IPS-18c (cell line): Measurements from ENCODE around the gene ABI3BP.
"Not testable (repeated sequence)": the region's sequence is repeated elsewhere in the genome, so short reads cannot be mapped to it uniquely, and the experiment has no call there.

Experiments
- H3K4me3 ChIP-seq: 2 replicates; pipeline ENCODE4 v1.7.0; 2013; ENCODE audit warnings: low read depth, mild to moderate bottlenecking, low read length, moderate library complexity; ENCODE audit not compliant: insufficient read depth
- H3K9me3 ChIP-seq: one replicate; pipeline ENCODE4 v1.6.1; 2013; ENCODE audit warnings: mild to moderate bottlenecking, low read length, moderate library complexity; ENCODE audit not compliant: control insufficient read depth, insufficient read depth

Gene ABI3BP

DNA sequence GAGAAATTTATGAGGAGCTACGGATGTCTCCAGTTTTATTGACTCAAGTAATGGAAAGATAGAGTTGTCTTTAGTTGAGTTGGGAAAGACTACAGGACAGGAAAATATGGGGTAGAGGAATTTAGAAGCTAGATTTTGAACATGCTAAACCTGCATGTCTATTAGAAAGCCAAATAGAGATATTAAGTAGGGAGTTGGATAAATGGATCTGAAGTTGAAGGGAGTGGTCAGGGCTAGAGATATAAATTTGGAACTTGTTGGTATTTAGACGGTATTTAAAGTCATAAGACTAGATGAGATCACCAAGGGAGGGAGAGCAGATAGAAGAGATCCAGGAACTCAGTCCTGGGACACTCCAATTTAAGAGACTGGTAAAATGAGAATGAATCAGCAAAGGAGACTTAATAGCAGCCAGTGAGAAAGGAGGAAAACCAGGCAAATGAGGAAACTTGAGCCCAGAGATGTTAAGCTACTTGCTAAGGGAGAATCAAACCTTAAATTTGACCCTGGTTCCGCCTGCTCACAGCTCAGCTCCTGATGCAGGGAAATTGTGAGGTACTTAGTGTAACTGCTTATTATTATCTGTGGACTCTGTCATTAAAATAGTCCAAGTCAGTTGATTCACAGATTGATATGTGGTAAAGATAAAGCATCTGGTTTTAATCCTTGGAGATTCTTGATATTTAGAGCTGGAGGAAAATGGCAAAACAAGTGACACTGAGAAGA lies 35.8 kb downstream of the ABI3BP start:
- Histone ChIP-seq H3K4me3 (no peak overlapping the region), H3K9me3 (no peaks in the 10 kb centered on the region)

DNA sequence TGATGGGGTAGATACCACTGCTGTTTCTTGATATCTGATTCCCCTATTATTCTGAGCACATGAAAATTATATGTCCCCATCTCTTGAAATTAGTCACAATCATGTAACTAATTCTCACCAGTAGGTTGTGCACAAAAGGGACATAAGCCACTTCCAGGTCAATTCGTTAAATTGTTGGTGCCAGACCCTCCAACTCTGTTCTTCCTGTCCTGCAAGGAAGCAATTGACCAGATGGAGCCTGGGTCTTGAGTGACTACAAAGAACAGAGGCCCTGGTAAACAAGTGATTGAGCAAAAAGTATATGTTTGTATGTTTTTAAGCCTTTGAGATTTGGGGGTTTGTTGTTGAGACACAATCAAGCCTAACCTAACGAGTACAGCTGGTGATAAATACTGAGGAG lies 36.9 kb downstream of the ABI3BP start:
- H3K4me3 ChIP-seq: no peak overlapping the region
- no peaks in the 10 kb centered on the region for H3K9me3 ChIP-seq

DNA sequence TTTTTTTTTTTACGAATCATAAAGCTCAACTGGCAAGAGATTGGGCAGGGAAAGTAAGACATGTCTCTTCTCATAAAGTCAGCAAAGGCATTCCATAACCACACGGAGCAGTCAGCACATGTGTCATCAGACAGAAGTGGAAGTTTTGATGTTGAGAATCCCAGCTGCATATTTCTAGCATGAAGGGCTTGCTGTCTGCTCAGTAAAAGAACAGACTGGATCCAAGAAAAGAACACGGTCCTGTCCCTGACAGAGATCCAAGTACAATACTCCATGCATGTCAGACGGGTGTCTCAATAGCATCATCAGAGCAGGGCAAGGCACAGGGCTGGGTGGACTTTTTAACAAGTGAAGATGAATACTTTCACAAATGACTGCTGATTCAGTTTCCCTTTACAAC lies 38.2 kb downstream of the ABI3BP start:
- Histone ChIP-seq H3K4me3 (no peak overlapping the region), H3K9me3 (no peaks in the 10 kb centered on the region)

DNA sequence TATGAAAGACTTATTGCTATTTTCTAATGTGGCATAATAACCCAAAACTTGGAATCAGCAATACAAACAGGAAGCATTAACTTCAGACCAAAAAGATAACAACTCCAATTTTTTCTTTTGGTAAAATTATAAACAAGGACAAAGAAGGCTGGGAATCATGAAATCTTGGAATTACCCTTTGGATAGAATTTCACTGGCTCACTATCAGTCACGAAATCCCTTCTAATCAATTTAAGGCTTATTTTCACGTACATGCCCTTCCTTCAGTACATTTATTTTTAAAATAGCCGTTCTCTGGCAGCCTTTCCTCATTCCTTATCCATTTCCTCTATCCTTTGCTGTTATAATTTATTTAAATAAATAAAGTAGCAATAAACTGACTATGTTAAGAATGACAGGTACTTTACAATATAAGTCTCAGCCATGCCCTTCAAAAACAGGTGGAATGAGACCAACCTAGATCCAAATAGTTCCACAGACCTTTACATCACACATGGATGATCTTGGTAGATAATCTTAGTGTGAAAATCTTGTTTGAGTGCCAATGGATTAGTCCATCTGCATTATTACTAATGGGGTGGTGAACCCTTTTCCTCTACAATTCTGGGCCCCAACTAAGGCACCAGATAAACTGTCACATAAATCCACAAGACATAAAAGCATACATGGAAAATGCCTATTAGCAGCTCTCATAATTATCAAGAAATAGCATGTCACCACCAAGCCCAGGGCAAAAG lies 38.9 kb downstream of the ABI3BP start:
- H3K4me3 ChIP-seq: no peak overlapping the region
- H3K9me3 ChIP-seq: no peaks in the 10 kb centered on the region

DNA sequence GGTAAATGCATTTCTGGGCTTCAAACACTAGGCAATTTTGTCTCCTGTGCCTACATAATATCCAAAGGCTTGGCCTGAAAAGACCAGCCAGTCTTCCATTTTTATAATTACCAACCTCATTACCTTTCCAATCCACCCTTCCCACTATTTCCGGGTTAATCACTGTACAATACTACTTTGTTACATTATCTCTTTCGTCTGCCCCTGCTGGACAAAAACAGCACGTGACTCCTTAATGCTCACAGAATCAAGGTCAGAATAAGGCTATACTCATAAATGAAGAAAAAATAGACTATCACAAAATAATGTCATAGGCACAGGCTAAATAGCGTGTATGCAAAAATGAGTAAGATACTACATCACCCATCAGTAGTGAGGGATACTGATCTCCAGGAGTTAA lies 40.1 kb downstream of the ABI3BP start:
- Histone ChIP-seq H3K9me3 (no peaks in the 10 kb centered on the region), H3K4me3 (no peak overlapping the region)

DNA sequence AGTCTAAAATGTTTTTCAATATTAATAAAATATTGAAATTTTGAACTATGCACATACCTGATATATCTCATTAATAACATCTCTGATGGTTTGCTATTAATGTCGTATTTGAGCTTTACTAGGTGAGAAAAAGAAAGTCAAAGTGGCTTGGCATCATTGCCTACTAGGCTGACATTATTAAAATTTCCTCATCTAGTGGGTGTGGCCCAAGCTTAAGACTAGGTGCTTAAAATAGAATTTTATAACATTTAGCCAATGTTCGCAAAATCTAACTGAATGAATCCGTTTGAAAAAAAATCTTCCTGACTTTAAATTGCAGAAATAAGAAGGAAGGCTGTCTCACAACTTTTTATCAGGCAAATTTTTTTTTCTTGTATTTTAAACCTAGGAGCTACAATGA lies 46.1 kb downstream of the ABI3BP start:
- H3K9me3 ChIP-seq: no peaks in the 10 kb centered on the region
- no peak overlapping the region for H3K4me3 ChIP-seq

DNA sequence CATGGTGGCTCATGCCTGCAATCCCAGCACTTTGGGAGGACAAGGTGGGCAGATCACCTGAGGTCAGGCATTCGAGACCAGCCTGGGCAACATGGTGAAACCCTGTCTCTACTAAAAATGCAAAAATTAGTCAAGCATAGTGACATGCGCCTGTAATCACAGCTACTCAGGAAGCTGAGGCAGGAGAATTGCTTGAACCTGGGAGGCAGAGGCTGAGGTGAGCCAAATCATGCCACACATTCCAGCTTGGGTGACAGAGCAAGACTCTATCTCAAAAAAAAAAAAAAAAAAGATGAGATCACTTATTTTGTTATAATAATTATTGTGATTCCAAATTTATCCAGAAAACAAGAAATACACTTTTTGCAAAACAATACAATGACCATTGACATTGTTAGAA lies 47.1 kb downstream of the ABI3BP start:
- H3K4me3 ChIP-seq, H3K9me3 ChIP-seq: not testable (repeated sequence)

DNA sequence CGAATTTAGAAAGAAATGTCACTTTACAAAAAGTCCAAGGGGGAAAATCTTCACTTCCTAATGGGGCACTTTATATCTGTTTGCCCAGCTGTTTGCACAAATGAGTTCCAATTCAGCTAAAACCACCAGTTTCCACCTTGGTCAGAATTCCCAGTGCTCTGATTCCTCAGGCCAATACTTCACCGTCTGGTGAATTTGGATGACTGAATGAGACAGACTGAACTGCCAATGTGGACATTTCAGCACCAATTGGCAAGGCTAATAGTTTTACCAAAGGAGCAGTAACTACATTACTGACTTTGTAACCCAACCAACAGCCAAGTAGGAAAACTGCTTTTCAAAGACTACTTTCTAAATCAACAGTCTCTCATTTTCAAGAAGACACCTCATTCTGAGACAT lies 51.8 kb downstream of the ABI3BP start:
- Histone ChIP-seq H3K4me3 (no peak overlapping the region), H3K9me3 (no peaks in the 10 kb centered on the region)

DNA sequence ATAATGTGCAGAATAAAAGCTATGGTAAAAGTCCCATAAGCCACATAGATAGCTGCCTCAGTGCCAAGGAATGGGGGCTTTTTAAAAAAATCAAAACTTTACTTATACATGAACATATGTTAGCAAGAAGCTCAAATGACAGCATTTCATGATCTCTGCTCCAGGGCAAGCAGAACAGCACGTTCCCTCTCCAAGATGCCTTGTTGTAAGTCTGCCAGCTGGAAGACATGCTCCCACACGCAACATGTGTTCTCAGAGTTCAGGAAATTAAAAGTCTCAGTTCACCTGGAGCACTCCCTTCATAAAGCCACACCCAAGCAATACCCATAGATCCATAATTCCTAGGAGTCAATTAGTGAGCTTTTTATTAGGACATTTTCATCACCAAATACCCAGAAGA lies 52.2 kb downstream of the ABI3BP start:
- Histone ChIP-seq H3K9me3 (no peaks in the 10 kb centered on the region), H3K4me3 (no peak overlapping the region)

DNA sequence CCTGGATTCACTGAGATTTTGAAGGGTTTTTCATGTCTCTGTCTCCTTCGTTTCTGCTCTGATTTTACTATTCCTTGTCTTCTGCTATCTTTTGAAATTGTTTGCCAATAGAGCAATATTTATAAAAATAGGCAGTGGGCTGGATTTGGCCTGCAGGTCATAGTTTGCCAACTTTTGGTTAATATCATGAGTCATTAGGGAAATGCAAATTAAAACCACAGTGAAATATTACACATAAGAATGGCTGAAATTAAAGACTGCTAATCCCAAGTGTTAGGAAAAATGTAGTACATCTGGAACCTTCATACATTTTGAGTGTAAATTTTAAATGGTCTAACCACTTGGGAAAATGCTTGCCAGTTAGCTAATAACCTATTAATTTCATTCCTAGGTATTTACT lies 56.3 kb downstream of the ABI3BP start:
- Histone ChIP-seq H3K4me3 (no peak overlapping the region), H3K9me3 (no peaks in the 10 kb centered on the region)

DNA sequence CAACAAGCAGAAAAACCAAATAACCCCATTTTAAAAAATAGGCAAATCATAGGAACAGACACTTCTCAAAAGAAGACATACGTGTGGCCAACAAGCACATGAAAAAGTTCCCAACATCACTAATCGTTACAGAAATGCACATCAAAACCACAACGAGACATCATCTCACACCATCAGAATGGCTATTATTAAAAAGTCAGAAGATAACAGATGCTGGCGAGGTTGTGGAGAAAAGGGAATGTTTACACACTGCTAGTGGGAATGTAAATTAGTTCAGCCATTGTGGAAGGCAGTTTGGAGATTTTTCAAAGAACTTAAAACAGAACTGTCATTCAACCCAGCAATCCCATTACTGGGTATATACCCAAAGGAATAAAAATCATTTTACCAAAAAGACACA lies 60.7 kb downstream of the ABI3BP start:
- H3K4me3 ChIP-seq: no peak overlapping the region
- H3K9me3 ChIP-seq: no peaks in the 10 kb centered on the region

DNA sequence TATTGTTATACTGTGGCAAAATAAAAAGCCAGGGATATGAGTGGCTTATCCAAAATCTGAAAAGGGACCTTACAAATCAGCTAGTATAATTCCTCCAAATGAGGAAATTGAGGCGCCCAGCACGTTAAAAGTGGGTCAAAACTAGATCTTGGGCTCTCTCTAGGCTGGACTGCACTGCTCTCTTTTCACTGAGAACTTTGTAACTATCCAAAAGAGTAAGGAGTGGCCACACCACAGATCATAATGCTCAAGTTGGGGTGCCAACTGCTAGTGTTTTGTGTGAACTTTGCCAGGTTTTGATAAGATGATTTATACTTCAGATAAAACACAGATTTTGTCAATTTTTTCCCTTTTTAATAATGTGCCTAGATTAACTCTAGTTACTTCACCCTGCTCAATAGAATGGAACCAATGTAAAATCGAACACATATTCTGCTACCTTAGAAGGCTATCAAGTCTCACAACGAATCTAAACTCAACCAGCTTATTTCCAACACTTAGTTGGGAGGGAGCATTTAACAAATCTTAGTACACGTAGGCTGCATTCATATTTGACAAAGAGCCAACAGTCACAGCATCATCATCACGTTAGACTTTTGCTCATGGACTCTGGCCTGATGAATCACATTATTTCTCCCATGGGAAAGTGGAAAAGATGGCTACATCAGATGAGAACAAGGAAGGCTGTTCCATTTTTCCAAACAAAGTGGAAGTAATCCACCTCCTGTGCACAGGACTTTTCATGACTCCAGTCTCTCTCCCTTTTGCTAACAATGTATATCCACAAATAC lies 64.4 kb downstream of the ABI3BP start:
- no peaks in the 10 kb centered on the region for H3K9me3 ChIP-seq
- no peak overlapping the region for H3K4me3 ChIP-seq

DNA sequence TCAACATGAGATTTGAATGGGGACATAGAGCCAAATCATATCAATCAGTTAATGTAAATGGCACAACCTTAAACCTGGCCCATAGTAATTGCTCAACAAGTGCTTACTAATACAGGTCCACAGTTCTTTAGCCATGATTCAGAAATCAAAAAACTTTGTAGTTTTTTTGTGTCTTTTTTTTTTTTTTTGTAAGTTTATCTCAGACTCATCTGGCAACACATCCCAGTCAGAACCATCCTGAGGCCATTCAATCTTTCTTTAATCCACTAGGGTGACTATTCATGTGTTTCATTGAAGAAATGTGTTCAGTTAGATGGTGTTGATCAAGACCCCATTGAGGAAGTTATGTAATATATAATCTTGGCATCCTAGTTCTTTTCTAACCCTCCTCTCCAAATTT lies 65.4 kb downstream of the ABI3BP start:
- Histone ChIP-seq H3K4me3 (no peak overlapping the region), H3K9me3 (no peaks in the 10 kb centered on the region)

DNA sequence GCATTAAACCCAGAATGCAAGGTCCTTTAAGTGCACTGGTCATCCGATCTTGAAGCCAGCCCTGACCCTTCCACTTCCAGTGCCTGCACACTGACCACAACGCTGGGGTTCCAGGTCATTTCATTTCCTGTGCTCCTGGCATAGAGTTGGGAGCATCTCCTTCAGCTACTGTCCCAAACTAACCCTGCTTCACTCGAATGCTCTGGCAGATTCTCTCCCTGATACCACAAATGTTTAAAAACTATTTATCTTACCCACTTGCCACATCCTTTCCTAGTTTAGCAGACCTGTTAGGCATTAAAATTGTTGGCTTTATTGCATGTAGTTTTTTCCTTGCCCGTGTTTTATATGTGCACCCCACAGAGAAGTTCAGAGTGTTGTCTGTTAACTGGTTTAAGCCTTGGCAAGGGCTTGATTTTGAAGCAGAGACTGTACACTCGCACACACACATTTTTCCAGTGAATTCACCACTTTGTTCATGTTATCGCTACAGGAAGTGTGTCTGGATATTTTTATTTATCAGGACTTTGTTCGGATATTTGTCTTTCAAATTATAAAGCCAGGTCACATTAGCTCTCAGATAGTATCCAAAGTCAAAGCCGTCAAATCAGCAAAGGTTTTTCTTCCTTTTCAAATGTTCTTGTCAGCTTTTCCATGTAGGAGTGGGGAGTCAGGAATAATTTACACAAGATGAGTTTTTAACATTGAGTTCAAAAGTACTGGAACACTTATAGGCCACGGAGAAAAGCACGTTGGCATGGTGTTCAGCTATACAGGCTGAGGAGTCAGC lies 77.3 kb downstream of the ABI3BP start:
- no peak overlapping the region for H3K4me3 ChIP-seq
- no peaks in the 10 kb centered on the region for H3K9me3 ChIP-seq

DNA sequence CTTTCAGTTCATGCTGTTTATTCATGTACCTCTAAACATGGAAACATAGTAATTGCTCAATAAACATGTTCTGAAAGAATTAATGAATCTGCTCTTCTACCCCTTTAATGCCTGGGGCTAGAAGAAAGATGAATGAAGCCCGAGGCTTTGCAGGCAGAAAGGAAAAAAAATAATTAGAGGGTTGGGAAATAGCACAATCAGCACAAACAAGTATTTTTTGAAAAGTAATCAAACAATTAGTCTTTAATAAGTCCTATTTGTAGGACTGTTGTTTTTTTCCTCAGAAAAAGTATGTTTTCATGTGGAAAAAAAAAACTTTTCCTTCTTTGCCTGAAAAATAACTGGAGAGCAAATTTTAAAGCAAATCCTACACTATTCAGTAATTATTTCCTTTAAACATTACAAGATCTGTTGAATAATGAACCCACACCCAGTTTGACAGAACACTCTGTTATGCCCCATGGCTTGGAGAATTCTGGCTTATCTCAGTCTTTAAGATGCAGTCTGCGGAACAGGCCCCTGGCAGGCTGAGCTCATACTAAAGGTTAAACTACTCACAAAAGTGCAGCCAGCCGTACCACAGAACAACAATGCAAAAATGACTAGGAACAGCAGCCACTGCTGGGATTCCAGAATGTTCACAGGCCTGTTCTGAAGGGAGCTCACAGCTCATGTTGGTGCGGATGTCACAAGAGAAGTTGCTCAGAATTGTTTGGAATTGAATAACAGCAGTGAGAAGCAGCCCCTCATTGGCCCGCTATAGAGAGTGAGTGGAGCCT lies 79.2 kb downstream of the ABI3BP start:
- Histone ChIP-seq H3K4me3 (no peak overlapping the region), H3K9me3 (no peaks in the 10 kb centered on the region)

DNA sequence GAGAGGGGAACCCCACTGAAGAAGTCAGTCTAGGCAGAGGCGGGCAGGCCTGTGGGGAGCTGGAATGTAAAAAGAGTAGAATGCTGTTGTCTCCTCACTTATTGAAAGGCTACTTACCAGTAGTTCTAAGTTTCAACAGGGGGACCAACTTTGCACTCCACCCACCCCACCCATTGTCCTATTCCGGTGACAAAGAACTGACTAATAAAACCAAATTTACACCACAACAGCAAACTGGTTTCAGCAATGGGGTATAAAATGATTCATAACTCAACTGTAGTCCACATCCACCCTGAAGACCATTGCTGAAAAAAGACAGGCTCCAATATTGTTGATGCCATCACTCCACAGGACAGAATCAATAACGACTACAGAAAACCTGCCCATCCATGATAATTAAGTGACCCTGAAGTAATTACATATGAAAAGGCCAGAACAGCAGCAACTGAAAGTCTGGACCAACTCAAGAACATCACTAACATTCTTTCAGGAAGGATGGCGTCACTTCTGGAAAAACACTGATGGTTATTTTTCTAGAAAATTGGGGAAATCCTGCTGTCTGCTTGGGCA lies 80.2 kb downstream of the ABI3BP start:
- no peaks in the 10 kb centered on the region for H3K9me3 ChIP-seq
- no peak overlapping the region for H3K4me3 ChIP-seq
